Measurements from ENCODE around the gene LRRC8C. TPM values are rescaled to one million over a fixed set of nuclear protein-coding genes. Genes with fewer than 3 reads are reported as not detected.

The LRRC8C gene
- total and polyA plus RNA-seq, 2 experiments from 2014 or later, result 3.6 to 7.3 TPM

DNA sequence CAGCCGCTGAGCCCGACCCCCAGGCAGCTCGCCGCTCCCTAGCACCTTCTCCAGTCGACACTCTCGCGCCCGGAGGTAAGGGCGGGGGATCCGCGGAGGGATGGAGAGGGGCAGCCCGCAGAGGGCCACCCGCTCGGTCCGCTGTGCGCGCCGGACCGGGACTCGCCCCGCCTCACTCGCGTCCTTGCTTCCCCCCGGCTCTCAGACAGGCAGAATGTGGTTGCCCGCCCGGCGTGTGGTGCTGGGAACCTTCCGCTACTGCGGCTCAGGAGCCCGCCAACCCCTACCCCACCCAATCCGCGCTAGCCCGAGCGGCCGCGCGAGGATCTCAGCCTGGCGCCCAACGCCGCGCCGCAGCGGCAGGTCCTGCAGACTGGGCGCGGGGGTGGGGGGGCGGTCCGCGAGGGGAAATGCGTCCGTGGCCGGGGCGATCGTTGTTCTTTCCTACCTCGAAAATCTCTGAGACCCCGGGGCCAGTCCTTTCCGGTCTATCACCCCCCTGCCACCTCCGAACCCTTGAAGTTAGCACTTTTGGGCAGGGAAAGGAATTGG lies 404 bp downstream of the LRRC8C start:
- H2AFZ ChIP-seq, result peak overlapping the region; percentile 98
- peaks cover 32% of the 10 kb centered on the region for H3F3A ChIP-seq (ENCODE audit: insufficient read depth)
- H3K27me3 ChIP-seq (replicated peaks; ENCODE audit: insufficient read depth), result no peaks in the 10 kb centered on the region
- no peaks in the 10 kb centered on the region for H3K9me3 ChIP-seq (ENCODE audit: low read depth)
- H3K4me2 ChIP-seq (ENCODE audit: unreplicated experiment), result peak overlapping the region; percentile 96
- in situ Hi-C loops (cut with MboI), result loop anchor here (25.0 kb wide), 1 partner anchor 354 kb away; the partner anchor contains the start of gene ZNF326
- H3K4me1 ChIP-seq (ENCODE audit: insufficient read depth), result peaks cover 33% of the 10 kb centered on the region
- peak overlapping the region; percentile 90 for H3K4me3 ChIP-seq
- peak overlapping the region; percentile 86 for H3K9ac ChIP-seq
- H4K20me1 ChIP-seq (ENCODE audit: insufficient read depth), result no peaks in the 10 kb centered on the region
- no peaks in the 10 kb centered on the region for H3K36me3 ChIP-seq (ENCODE audit: low read depth)
- peaks cover 42% of the 10 kb centered on the region for H3K79me2 ChIP-seq (ENCODE audit: insufficient read depth)
- TF ChIP-seq EZH2 (IDR thresholded peaks at IDR 0.05; ENCODE audit: insufficient read depth, poor library complexity, severe bottlenecking) (no peak), EZH2phosphoT487 (IDR thresholded peaks at IDR 0.05; ENCODE audit: insufficient read depth, low read depth) (no peak)
- WGBS, 2 experiments (ENCODE audit: low coverage in 1 of 2, low lambda C conversion rate in 2 of 2, missing lambda C conversion rate in 2 of 2), result 1 to 2% methylated on average over 26 to 45 of the region's 57 CpGs
- peak; percentile 73 for DNase-seq
- H3K9me2 ChIP-seq (ENCODE audit: insufficient read depth), result no peaks in the 10 kb centered on the region
- H3K27ac ChIP-seq, result peak overlapping the region; percentile 21; the same call in 1 of the 2 replicates

DNA sequence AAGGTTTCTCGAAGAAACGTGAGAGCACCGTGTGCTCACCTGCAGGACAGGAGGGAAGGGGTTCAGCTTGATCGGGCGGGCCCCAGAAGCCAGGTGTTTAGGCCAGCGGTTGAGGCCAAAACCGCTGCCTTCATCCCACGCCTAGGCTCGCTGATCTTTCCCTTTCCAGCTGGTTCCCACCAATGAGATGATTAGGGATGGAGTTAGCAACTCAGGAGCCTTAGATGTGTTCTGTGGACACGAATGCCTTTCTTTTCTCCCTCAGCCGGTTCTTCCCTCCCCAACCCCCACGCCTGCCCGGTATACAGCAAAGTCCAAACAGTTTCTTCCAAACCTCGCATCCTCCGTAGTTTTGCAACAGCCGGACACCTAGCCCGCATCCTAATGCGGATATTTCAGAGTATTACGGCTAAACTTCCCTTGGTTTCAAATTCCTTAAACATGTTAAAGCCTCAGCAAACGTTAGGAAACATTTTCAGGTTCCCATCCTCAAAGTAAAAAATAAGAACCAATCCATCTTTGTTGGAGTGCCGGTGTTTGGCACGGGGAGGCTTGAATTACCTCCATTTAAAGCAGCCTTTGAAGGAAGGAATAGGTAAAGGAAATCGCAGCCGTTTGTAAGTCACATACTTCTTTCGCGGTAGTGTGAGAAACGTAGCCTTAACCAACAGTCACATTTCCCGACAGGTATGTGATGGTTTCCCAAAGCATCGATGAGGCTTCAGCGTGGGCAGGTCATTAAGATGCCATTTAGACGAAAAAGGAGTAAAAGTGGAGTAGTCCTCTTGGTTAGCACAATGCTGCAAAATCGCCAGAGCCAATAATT lies 1.1 kb downstream of the LRRC8C start:
- Histone ChIP-seq H3K27ac (0 out of 2 replicates have a peak overlapping the region, but pooled peaks have one; percentile 21), H2AFZ (peak overlapping the region; percentile 98), H3K79me2 (ENCODE audit: insufficient read depth) (peaks cover 49% of the 10 kb centered on the region), H3K9ac (peak overlapping the region; percentile 86), H3F3A (ENCODE audit: insufficient read depth) (peaks cover 35% of the 10 kb centered on the region), H3K9me3 (ENCODE audit: low read depth) (no peaks in the 10 kb centered on the region), H3K9me2 (ENCODE audit: insufficient read depth) (no peaks in the 10 kb centered on the region), H3K4me2 (ENCODE audit: unreplicated experiment) (peak overlapping the region; percentile 96), H3K36me3 (ENCODE audit: low read depth) (no peaks in the 10 kb centered on the region), H4K20me1 (ENCODE audit: insufficient read depth) (no peaks in the 10 kb centered on the region), H3K27me3 (replicated peaks; ENCODE audit: insufficient read depth) (no peaks in the 10 kb centered on the region), H3K4me3 (peak overlapping the region; percentile 90), H3K4me1 (ENCODE audit: insufficient read depth) (peaks cover 33% of the 10 kb centered on the region)
- no peak for TF ChIP-seq EZH2 (IDR thresholded peaks at IDR 0.05; ENCODE audit: insufficient read depth, poor library complexity, severe bottlenecking)
- 31% methylated on average over 32 of the region's 32 CpGs for WGBS, 2 experiments (ENCODE audit: low coverage in 1 of 2, low lambda C conversion rate in 2 of 2, missing lambda C conversion rate in 2 of 2)
- in situ Hi-C loops (cut with MboI), result loop anchor here (25.0 kb wide), 1 partner anchor 353 kb away; the partner anchor contains the start of gene ZNF326
- peak; percentile 57 for DNase-seq

DNA sequence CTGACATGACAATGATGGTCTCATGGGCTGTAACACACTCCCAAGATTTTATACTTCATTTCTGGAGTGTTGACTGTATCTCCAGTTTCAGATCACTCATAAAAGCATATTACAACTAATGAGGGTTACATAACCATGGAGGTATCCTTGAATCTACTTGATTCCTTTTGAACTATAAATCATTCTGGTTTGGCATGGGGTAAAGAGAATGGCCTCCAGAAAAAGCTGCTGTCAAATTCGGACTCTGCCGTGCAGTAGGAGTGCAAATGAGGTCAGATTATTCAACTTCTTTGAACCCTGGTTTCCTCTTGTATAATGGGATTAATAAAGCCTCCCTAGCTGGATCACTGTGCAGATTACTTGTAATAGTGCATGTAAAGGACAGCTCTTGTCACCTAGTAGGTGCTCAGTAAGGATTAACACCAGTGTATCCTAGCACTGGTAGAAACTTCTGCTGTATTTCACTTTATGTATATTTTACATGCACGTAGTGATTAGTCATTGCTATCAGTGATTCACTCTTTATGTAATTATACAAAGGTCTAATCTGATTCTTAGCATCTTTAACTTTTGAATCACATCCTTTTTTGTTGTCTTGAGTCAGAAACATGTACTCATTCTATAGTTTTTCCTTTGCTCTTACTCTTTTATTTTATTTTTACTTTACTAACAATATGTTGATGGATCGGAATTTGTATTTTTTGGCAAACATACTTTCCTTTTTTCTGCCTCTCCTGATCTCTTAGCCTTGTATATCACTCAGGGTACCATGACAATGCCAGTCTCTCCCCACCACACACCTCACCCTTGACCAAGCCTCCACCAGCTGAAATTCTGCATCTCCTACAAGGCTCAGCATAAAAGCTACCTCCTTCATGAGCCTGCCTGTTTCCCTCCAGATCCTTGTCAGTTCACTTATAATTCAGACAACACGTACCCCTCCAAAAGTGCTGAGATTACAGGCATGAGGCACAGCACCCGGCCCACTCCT lies 3.2 kb downstream of the LRRC8C start:
- Histone ChIP-seq H2AFZ (no peak overlapping the region), H3K9me2 (ENCODE audit: insufficient read depth) (no peaks in the 10 kb centered on the region), H3K4me2 (ENCODE audit: unreplicated experiment) (peak overlapping the region; percentile 65), H3K4me1 (ENCODE audit: insufficient read depth) (peaks cover 40% of the 10 kb centered on the region), H3K9ac (no peak overlapping the region), H3K27ac (peak overlapping the region; percentile 49), H3F3A (ENCODE audit: insufficient read depth) (peaks cover 35% of the 10 kb centered on the region), H3K27me3 (replicated peaks; ENCODE audit: insufficient read depth) (no peaks in the 10 kb centered on the region), H4K20me1 (ENCODE audit: insufficient read depth) (no peaks in the 10 kb centered on the region), H3K36me3 (ENCODE audit: low read depth) (no peaks in the 10 kb centered on the region), H3K79me2 (ENCODE audit: insufficient read depth) (peaks cover 70% of the 10 kb centered on the region), H3K4me3 (peak overlapping the region; percentile 36), H3K9me3 (ENCODE audit: low read depth) (no peaks in the 10 kb centered on the region)
- 38 to 42% methylated on average over 6 of the region's 6 CpGs for WGBS, 2 experiments (ENCODE audit: low coverage in 1 of 2, low lambda C conversion rate in 2 of 2, missing lambda C conversion rate in 2 of 2)
- TF ChIP-seq EZH2 (IDR thresholded peaks at IDR 0.05; ENCODE audit: insufficient read depth, poor library complexity, severe bottlenecking) (no peak), EZH2phosphoT487 (IDR thresholded peaks at IDR 0.05; ENCODE audit: insufficient read depth, low read depth) (no peak)
- peak; percentile 79 for DNase-seq
- in situ Hi-C loops (cut with MboI), result loop anchor here (5.0 to 25.0 kb wide), 2 partner anchors 121 to 351 kb away; partner anchors contain the start of gene ZNF326

DNA sequence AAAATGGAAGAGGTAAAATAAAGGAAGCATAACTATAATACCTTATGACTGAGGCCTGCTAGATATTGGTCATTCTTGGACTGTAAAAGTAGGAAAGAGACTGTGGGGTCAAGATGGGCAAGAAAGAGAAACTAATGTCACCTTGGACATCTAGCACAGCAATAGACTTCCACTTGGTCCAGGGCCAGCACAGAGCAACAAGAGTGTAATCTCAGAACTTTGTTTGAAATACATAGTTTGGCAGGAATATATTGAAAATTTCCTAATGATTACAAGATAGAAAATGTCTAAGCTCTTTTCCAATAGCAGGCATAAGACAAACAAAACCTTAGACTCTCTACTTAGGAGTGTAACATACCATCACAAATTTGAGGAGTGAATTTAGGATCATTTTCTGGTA lies 4.6 kb downstream of the LRRC8C start:
- no peak overlapping the region for H3K4me2 ChIP-seq (ENCODE audit: unreplicated experiment)

More for the DNA sequence above, 4.6 kb downstream of the LRRC8C start:
- H2AFZ ChIP-seq, result no peak overlapping the region
- H3K4me3 ChIP-seq, result no peak overlapping the region
- no peaks in the 10 kb centered on the region for H3K9me3 ChIP-seq (ENCODE audit: low read depth)
- in situ Hi-C loops (cut with MboI), result loop anchor here (5.0 to 25.0 kb wide), 2 partner anchors 120 to 350 kb away; partner anchors contain the start of gene ZNF326
- no peak for TF ChIP-seq EZH2 (IDR thresholded peaks at IDR 0.05; ENCODE audit: insufficient read depth, poor library complexity, severe bottlenecking)
- peaks cover 35% of the 10 kb centered on the region for H3F3A ChIP-seq (ENCODE audit: insufficient read depth)
- no peak overlapping the region for H3K27ac ChIP-seq
- H3K79me2 ChIP-seq (ENCODE audit: insufficient read depth), result peaks cover 84% of the 10 kb centered on the region
- no peaks in the 10 kb centered on the region for H4K20me1 ChIP-seq (ENCODE audit: insufficient read depth)
- no peaks in the 10 kb centered on the region for H3K36me3 ChIP-seq (ENCODE audit: low read depth)
- no peaks in the 10 kb centered on the region for H3K27me3 ChIP-seq (replicated peaks; ENCODE audit: insufficient read depth)
- no peak for DNase-seq
- peaks cover 40% of the 10 kb centered on the region for H3K4me1 ChIP-seq (ENCODE audit: insufficient read depth)
- no peaks in the 10 kb centered on the region for H3K9me2 ChIP-seq (ENCODE audit: insufficient read depth)
- H3K9ac ChIP-seq, result no peak overlapping the region
